PFSK-1 (cell line): ENCODE measurements around the gene GPBAR1.

Experiments used
- FOXP2 ChIP-seq: optimal IDR thresholded peaks from 2 replicates; pipeline ENCODE3; 2011; ENCODE audit warnings: borderline replicate concordance, control low read depth, inconsistent platforms; ENCODE audit not compliant: insufficient read depth; ENCODE audit errors: extremely low read length, extremely low read depth
- POLR2AphosphoS5 ChIP-seq: IDR thresholded peaks from 2 replicates; pipeline ENCODE4 v1.6.1; 2012; ENCODE audit warnings: low read depth, mild to moderate bottlenecking, control low read depth, low read length, moderate library complexity
- REST ChIP-seq, 2 experiments: IDR thresholded peaks; 2 replicates each; pipeline versions ENCODE4 v1.6.1 to v1.8.0; 2011 to 2012; ENCODE audit warnings: low read depth in 2 of 2, low read length in 2 of 2, control low read depth in 1 of 2, inconsistent platforms in 1 of 2, mild to moderate bottlenecking in 1 of 2, moderate library complexity in 1 of 2; ENCODE audit not compliant: insufficient read depth in 1 of 2
- SIN3A ChIP-seq: IDR thresholded peaks from 2 replicates; pipeline ENCODE4 v1.6.1; 2012; ENCODE audit warnings: mild to moderate bottlenecking, low read length, moderate library complexity, borderline replicate concordance; ENCODE audit not compliant: insufficient read depth
- TAF1 ChIP-seq: IDR thresholded peaks from 2 replicates; pipeline ENCODE4 v1.6.1; 2012; ENCODE audit warnings: low read length, control low read depth, borderline replicate concordance; ENCODE audit not compliant: insufficient read depth

The GPBAR1 gene

GRCh38 chr2:218266316-218266979 lies 5.6 kb downstream of the GPBAR1 start:
- TF ChIP-seq SIN3A = no peak
- TF ChIP-seq TAF1 = no peak
- TF ChIP-seq REST (IDR thresholded peaks at IDR 0.05; ENCODE audit: insufficient read depth in 1 of 2, low read depth in 2 of 2, low read length in 2 of 2) = no peak
- TF ChIP-seq POLR2AphosphoS5 = no peak
- TF ChIP-seq FOXP2 = no peak

GRCh38 chr2:218267259-218267658 lies 6.4 kb downstream of the GPBAR1 start:
- TF ChIP-seq REST (IDR thresholded peaks at IDR 0.05; ENCODE audit: insufficient read depth in 1 of 2, low read depth in 2 of 2, low read length in 2 of 2) (no peak), POLR2AphosphoS5 (no peak), SIN3A (no peak)

GRCh38 chr2:218269900-218270720 lies 9.3 kb downstream of the GPBAR1 start, which contains the start of the genes AAMP and PNKD:
Gene AAMP (minus strand): TSS chr2:218270137. CDS start chr2:218270086, 51 bp downstream.
Gene PNKD (plus strand): TSS chr2:218270519. CDS start chr2:218270536, 17 bp downstream.
- TF ChIP-seq TAF1 = peak; percentile 47; the same call in 1 of the 2 replicates
- TF ChIP-seq REST (IDR thresholded peaks at IDR 0.05; ENCODE audit: insufficient read depth in 1 of 2, low read depth in 2 of 2, low read length in 2 of 2) = no peak
- peak; percentile 66; the same call in 1 of the 2 replicates for TF ChIP-seq POLR2AphosphoS5
- peak; percentile 64 for TF ChIP-seq FOXP2
- TF ChIP-seq SIN3A = 0 out of 2 replicates have a peak, but pooled peaks have one; percentile 8

- TF ChIP-seq SIN3A (no peak), POLR2AphosphoS5 (no peak)
Measured at GRCh38 chr2:218270721-218271486, 10.1 kb downstream of the GPBAR1 start.

- TF ChIP-seq TAF1 (no peak), POLR2AphosphoS5 (no peak), FOXP2 (no peak), REST (IDR thresholded peaks at IDR 0.05; ENCODE audit: insufficient read depth in 1 of 2, low read depth in 2 of 2, low read length in 2 of 2) (no peak), SIN3A (no peak)
Measured at GRCh38 chr2:218271487-218271797, 10.6 kb downstream of the GPBAR1 start.
